ENCODE data around the gene PHACTR2.

GRCh38 chr6:143842902-143843676 lies 165.3 kb downstream of the PHACTR2 start, which contains the start of gene LTV1:
- TF ChIP-seq CTCF (IDR thresholded peaks at IDR 0.05), result no peak
- TF ChIP-seq POLR2A (IDR thresholded peaks at IDR 0.05), result peak; percentile 51 to 57
- no peak for TF ChIP-seq EP300 (IDR thresholded peaks at IDR 0.05)
